ENCODE results near the gene C1orf74.

DNA sequence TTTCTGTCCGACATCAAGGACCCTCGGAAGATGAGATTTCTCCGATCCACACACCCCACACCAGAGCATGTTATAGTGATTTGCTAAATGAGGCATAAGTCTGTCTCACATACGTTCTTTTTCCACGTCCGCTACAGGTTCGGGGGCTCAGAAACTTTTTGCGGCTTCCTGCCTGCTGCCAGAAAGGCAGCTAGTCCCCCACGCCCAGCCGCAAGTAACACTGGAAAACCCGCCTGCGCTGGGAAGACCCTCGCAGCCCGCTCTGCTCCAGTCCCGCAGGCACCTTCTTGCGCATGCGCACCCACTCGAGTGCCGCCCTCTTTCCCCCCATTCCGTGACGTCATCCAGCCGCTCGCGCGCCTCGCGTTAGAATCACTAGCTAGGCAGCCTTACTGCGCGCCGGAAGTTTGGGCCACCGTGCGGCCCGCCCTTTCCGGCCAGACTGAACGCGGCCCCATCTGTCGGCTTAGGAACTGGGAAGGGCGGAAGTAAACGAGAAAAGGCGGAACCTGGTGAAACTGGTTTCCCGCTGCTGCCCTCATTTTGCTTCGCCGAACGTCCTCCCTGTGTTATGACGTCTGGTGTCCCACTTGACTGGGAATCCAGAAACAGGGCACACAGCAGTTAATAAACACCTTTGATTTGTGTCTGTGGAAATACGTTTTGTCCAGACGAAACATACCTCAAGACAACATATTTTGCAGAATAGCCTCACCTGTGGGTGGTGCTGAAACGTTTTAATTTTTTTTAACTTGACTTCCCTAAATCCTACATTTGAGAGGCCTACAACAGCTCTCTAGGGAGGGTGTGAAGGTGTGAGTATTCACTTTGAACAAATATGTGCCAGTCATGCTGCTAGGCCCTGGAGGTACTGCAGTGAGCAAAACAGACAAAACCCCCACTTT lies at the start of gene C1orf74:
- TF ChIP-seq, protein P1, sequence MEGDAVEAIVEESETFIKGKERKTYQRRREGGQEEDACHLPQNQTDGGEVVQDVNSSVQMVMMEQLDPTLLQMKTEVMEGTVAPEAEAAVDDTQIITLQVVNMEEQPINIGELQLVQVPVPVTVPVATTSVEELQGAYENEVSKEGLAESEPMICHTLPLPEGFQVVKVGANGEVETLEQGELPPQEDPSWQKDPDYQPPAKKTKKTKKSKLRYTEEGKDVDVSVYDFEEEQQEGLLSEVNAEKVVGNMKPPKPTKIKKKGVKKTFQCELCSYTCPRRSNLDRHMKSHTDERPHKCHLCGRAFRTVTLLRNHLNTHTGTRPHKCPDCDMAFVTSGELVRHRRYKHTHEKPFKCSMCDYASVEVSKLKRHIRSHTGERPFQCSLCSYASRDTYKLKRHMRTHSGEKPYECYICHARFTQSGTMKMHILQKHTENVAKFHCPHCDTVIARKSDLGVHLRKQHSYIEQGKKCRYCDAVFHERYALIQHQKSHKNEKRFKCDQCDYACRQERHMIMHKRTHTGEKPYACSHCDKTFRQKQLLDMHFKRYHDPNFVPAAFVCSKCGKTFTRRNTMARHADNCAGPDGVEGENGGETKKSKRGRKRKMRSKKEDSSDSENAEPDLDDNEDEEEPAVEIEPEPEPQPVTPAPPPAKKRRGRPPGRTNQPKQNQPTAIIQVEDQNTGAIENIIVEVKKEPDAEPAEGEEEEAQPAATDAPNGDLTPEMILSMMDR (IDR thresholded peaks at IDR 0.05; ENCODE audit: low read length) = no peak
- no peak for TF ChIP-seq EZH2 (IDR thresholded peaks at IDR 0.05; ENCODE audit: borderline replicate concordance, low read length)

All from OCI-LY1 (cell line).